Medulla oblongata (tissue), 1 donor: ENCODE results near the gene CDC73.

ENCODE experiments used
- DNase-seq: peaks from one replicate; pipeline ENCODE4 v3.0.0-alpha.2; 2015; ENCODE audit errors: extremely low spot score

CDC73 gene

DNA sequence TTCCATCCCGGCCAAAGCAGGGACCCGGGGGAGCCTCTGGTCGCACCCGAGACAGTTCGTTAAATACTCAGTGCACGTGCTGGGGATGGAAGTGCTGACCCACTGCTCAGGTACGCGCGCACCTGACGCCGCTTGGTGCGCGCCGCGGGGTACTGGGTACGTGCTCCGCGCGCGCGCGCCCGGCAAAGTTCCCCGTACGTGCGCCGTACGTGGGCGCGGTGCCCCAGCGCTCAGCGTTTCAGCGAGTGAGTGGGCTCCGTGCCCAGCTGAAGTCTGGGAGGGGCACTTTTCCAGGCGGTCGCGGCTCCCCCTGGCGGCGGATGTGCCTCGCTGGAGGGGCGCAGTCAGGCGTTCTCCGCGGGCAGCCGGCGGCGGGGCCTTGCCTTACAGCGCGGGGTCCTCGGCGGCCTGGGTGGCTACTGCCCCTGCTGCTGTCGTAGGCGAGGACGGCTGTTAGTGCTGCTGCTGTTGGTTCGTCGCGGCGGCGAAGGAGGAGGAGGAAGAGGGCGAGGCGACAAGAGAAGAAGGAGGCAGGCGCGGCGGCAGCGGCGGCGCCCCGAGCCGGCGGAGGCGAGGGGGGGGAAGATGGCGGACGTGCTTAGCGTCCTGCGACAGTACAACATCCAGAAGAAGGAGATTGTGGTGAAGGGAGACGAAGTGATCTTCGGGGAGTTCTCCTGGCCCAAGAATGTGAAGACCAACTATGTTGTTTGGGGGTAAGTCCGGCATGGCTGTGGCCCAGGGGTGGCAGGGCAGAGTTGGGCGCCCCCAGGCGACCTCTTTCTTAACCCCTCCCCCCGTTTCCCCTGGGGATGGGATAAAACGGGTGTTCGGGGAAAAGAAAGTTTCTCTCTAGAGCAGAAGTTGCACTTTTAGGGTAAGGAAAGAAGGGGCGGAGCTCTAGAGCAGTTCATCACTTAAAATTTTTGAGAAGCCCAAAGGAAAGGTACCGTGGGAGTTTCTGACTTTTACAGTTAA, at the start of gene CDC73:
Gene CDC73, plus strand, starts transcription at position 416 of the 978 bp plus-strand sequence. Its CDS starts 170 bp downstream, at position 586.
- DNase-seq, result peak; percentile 96

DNA sequence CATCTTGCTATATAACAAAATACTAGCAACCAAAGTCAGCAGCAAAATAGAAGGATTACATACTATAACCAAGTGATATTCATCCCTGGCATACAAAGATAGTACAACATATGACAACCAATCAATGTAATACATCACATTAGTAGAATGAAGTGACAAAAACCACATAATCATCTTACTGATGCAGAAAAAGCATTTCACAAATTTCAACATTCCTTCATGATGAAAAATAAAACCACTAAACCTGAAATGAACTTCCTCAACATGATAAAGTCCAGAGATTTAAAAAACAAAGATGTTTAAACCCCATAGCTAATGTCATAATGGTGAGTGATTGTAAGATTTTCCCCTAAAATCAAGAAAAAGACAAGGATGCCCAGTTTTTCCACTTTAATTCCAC, 43.8 kb upstream of the CDC73 start:
- DNase-seq, result no peak

DNA sequence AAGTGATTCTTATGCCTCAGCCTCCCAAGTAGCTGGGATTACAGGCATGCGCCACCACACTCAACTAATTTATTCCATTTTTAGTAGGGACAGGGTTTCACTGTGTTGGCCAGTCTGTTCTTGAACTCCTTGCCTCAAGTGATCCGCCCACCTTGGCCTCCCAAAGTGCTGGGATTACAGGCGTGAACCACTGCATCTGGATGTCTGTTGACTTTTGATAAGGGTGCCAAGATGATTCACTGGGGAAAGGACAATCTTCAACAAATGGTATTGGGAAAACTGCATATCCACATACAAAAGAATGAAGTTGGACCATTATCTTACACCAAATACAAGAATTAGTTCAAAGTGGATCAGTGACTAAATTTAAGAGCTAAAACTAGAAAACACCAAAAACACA, 42.6 kb upstream of the CDC73 start:
- DNase-seq, result no peak

DNA sequence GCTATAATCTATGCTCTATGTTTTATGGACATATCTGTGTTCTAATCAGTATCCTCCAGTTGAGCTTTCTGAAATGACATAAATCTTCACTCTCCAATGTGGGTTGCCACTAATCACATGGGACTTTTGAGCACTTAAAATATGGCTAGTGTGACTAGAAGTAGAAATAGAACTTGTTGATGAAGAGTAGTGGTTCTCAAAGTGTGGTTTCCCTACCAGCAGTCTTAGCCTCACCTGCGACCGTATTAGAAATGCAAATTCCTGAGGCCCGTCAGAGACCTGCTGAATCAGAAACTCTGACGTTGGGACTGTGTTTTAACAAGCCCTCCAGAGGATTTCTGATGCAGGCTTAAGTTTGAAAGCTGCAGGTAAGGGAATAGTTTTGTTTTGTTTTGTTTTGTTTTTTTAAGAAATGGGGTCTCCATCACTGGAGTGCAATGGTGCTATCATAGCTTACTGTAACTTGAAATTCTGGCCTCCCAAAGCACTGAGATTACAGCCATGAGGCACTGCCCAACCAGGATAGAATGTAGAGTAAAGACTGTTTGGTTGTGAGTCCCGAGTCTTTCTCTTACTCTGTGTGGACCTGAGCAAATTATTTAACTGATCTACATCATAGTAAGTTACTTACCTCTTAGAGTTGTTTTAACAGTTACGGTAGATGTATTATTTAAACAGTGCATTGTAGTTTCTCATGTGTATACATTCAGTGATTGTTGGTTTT, 38.3 kb upstream of the CDC73 start:
- no peak for DNase-seq

DNA sequence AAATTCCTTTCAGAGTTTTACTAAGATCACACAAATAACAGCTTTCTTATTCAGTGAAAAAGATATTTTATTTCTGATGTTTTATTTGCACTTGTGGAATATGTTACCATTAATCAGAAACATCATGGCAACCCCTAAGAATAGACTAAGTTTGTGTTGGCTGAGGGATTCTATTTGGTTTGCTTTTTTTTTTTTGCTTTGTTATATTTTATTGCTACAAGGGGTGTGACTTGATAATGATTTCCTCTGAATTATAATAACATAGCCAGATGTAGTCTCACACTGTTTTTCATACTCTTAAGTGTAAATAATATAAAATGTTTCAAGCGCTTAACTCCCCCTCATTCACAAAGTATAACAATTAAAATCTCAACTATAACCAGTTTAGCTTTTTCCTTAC, 36.6 kb upstream of the CDC73 start:
- DNase-seq, result no peak

DNA sequence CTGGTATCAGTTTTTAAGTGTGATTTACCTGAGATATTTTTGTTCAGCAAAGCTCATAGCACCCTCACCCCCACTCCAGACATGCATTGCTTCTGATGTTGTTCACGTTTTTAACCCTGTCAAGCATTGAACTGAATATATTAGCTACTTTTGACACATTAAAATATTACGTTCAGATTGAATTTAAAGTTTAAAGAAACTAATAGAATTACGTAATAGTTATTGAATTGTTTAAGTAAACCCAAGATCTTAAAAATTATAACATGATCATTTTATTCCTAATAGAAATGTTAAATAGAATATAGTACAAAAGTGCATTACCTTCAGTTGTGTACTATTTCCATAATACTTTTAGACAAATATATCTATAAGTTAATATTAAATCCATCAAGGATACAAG, 35.5 kb upstream of the CDC73 start:
- DNase-seq, result no peak

DNA sequence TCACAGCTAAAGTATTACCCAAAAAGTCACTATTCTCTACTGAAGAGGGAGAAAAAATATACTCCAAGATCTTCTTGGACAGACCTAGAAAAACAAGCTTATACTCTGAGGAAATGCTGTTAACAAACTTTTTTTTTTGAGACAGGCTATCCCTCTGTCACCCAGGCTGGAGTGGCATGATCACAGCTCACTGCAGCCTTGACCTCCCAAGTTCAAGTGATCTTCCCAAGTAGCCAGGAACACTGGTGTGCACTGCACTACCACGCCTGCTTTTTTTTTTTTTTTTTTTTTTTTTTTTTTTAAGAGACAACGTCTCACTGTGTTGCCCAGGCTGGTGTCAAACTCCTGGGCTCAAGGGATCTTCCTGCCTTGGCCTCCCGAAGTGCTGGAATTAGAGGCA, 33.9 kb upstream of the CDC73 start:
- no peak for DNase-seq

DNA sequence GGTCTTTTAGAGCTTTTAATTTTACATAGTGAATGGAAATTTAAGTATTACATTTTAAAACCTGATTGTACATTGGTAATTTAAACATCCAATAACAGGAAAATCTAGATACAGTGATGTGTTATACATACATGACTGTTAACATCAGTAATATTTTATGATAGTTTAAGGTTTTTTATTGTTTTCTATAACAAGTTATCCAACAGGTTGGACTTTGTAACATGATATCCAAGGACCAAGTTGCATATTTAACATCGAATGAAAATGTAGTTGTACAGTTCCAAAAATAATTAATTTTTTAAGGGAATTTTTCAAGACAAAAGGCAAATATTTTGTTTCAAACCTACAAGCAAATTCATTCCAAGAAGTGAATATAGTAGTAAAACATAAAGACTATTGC, 31.0 kb upstream of the CDC73 start:
- no peak for DNase-seq

DNA sequence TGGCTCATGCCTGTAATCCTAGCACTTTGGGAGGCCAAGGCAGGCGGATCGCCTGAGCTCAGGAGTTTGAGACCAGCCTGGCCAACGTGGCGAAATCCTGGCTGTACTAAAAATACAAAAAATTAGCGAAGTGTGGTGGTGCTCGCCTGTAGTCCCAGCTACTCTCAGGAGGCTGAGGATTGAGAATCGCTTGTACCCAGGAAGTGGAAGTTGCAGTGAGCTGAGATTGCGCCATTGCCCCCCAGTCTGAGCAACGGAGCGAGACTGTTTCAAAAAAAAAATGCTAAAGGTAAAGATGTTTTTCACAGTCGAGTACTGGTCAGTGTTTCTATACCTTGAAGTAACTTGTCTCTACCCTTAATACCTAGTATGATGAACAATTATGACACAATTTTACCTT, 27.7 kb upstream of the CDC73 start:
- no peak for DNase-seq

DNA sequence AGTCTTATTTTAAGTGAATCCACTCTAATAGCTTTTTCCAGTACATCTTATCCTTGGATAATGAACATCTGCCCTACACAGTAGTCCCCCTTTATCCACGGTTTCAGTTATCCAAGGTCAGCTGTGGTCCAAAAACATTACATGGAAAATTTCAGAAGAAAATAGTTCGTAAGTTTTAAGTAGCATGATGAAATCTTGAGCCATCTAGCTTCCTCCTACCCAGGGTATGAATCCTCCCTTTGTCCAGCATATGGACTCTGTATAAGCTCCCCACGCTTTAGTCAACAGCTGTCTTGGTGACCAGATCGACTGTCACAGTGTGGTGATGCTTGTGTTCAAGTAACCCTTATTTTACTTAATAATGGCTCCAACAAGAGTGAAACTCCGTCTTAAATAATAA, 19.2 kb upstream of the CDC73 start:
- DNase-seq, result no peak

DNA sequence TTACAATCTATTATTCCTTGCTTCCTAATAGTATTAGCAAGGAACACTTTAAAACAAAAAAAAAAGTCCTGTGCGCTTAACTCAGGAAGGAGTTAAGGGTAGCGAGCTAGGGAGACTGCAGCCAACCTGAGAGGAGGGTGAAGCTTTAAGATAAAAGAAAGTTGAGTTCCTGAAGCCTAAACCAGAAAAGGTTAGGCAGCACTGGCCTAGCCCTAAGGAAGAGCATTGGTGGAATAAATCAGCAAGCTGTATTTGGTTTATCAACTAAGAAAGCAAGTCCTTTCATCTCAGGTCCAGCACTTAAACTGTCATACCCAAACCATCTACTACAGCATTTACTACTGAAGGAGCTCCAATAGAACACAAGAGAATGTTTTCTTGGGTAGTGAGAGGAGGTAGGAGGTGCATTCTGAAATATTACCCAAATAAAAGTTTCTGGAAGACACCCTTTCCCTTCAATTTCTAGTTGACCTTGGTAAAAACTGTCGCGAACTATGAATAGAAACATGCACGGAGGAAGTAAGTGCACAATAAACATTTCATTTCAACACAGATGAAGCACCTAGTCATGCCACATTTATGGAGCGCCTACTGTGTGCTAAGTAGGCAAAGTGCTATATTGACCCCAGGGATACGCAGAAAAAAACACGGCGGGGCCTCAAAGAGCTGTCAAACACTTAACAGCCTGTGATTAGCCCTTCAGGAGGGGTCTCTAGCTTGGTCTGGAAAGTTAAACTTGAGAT, 17.9 kb upstream of the CDC73 start:
- DNase-seq, result peak; percentile 15

DNA sequence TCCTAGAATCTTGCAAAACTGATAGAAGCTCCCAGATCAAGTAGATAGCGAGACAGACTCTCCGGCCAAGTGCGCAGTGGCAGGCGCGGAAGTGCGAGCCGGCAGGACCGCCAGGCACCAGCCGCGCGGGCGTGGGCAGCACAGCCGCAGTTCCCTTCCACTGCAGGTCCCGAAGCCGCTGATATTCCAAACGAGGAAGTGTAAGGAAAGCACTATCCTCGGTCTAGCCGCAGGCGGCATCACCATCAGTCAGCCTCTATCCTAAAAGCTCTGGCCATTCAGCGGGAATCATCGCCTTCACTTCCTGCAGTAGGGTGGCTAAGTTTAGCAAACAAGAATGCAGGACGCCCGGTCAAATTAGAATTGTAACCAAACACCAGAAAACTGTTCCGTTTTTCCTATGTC, 17.3 kb upstream of the CDC73 start:
- DNase-seq, result peak; percentile 60

DNA sequence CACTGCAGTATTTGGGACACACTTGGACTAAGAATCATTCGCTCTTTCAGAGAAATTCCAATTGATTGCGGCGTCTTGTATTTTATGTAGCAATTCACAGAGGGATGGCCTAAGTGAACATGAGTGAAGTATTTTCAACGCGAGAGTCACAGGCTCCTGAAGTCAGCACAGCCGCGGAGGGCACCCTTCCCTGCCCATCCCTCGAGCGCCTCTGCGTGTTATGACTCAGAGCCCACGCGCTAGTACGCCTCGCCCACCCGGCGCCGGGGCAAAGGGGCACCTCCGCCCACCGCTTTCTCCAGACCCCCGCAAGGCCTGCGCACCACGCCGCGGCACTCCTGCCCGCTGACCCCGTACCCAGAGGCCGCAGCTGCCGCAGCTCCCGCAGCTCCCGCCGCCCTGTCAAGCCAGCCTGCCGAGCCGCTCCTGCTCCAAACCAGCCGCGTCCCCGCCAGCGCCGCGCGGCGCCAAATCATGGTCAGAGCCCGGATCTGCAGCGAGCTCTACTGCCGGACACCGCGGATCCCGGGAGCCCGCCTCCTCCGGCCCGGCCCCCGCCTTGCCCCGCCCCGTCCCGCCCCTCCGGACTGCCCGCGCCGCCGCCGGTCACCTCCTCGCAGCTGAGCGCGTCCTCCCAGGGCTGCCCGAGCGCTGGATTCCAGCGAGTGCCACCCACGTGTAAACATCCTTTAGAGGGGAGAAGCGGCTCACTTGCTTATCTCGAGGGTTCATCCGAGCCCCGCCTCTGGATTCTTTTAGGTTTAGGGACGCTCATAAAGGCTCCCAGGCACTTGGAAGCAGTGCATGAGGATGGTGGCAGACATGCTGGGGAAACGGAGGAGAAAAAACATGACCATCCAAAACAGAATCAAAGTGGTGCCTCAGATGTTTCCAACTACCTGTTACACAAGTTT, 16.7 kb upstream of the CDC73 start, which contains the start of gene GLRX2:
Gene GLRX2, minus strand, starts transcription at position 508 of the 914 bp plus-strand sequence. Its CDS starts 32 bp downstream, at position 476.
- DNase-seq, result peak; percentile 86

DNA sequence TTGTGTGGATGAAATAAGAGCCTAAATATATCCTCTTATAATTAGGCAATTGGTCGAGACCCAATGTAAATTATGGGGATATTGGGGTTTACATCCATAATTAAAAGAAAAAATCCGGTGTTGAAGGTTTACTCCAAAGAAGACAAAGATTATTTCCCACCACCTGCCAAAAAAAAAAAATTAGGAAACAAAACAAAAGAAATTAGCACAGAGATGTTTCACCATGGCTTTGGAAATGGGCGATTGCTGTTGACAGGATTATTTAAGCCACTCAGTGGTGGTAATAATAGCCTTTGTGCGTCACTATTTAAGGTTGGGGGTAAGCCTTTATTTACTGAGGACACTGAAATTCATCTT, 16.0 kb upstream of the CDC73 start:
- DNase-seq, result no peak

DNA sequence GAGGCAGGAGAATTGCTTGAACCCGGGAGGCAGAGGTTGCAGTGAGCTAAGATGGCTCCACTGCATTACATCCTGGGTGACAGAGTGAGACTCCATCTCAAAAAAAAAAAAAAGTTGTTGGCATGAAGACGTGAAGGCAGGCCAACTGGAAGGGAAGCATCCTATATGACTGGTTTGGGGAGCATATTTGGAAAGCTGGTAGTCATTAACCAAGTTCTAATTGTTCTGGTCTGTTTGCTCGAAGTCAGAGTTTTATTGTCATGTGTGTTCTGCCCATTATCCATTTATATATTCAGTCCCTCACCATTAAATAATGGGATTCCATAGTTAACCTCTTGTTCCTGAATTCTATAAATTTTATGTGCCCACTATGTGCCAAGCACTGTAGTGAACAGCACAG, 13.4 kb upstream of the CDC73 start:
- no peak for DNase-seq

DNA sequence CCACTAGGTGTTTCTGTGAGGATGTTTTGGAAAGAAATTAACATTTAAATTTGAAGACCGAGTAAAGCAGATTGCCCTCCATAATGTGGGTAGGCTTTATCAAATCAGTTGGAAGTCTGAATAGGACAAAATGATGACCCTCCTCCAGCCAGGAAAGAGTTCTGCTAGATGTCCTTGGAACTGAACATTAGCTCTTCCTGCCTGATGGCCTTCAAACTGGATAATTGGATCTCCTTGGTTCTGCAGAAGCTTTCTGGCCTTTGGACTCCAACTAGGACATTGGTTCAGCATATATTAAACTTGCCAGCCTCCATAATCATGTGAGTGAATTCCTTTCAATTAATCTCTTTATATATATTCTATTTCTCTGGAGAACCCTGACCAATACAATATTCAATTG, 12.2 kb upstream of the CDC73 start:
- DNase-seq, result no peak

DNA sequence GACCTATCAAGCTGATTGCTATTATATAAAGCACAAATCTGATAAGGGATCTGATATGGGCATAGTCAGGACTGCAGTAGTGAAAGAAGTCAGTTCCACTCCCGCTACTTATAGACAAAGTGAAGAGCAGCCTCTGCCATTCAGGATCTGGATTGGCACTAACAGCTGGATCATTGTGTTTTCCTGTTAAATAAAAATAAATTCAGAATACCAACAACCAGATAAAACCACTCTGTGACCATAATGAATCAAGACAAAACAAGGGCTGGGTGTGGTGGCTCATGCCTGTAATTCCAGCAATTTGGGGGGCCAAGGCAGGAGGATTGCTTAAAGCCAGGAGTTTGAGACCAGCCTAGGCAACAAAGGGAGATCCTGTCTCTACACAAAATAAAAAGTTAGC, 11.6 kb upstream of the CDC73 start:
- DNase-seq, result no peak

DNA sequence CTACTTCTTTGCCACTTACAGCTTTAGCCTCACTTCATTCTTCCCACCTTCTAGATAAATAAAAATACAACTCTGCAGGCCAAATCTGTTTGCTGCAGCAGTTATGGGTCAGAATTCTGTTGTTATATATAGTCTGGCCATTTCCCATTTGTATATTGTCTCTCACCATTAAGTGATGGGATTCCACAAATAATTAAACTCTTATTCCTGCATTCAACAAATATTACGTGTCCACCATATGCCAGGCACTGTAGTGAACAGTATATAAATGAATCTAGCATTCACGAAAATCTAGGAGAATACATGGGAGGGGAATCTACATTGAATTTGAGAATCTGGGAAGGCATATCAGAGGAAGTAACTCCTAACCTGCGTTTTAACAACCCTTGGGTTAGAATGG, 11.0 kb upstream of the CDC73 start:
- DNase-seq, result no peak

DNA sequence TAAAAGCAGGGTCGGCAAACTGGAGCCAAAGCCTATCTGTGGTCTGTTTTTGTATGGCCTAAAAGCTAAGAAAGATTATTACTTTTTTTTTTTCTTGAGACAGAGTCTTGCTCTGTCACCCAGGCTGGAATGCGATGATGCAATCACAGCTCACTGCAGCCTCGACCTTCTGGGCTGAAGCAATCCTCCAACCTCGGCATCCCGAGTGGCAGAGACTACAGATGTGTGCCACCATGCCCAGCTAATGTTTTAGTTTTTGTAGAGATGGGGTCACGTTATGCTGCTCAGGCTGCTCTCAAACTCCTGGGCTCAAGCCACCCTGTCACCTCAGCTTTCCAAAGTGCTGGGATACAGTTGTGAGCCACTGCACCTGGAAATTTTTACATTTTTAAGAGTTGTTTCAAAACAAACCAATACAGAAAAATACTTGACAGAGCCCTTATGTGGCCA, 10.2 kb upstream of the CDC73 start:
- DNase-seq, result no peak

DNA sequence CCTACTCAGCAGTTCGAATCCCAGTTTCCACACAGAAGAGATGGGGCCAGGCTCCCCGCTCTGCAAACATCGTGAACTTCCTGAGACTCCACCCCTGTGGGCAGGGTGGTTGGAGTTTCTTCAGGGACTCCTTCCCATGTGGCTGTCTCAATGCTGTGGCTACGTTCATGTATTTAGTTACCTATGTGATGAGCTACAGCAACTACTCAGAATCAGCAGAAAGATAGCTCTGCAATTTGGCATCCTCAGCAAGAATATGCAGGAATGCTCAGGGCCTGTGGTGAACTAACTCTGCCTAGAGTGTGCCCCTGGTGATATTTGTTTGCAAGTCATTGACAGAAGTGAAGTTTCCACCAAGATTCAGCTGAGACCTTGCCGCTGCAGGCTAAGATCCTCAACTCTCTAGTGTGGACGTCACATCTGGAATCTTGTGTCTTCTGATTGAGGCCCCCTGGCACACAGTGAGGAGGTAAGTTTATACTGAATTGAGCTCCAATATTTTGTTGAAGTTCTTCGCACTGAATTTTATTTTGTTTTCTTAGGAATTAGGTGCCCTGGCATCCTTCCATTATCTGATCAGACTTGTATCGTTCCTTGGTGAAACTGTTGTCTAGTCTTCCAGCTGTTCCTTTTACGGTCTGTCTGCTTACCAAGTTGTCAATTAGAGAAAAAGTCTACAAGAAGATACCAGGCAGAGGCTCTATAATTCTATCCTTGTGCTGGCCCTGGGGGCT, 8.4 kb upstream of the CDC73 start:
- no peak for DNase-seq

DNA sequence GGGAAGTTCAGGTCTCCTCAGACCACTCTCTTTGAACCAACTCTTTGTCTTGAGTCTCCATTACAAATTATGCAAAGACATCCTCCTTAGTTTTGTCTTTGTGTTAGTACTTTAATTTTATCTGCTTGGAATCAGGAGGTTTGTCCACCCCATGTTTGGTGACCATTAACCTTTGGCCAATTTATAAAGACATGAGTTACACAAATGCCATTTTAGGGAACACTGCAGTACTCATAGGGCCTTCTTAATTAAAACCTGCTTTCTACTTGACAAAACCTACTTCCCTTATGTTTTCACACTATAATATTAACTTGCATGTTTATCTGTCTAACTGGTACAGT, 7.9 kb upstream of the CDC73 start:
- no peak for DNase-seq
